Smooth muscle cell (in vitro differentiated cells): ENCODE data around the gene TCF12. TPM values are rescaled to one million over a fixed set of nuclear protein-coding genes. Genes with fewer than 3 reads are reported as not detected.

Source experiments
- DNase-seq: peaks from one replicate; lab custom pipeline; 2025; ENCODE audit not compliant: unreplicated experiment; lab: John Stamatoyannopoulos, UW
- H2AFZ ChIP-seq: fragments of 200-600 bp; sonication (generic); 2 replicates; pipeline ENCODE4 v1.6.0; 2016; ENCODE audit warnings: antibody characterized with exemption, low read depth, mild to moderate bottlenecking
- H3F3A ChIP-seq: fragments of 200-600 bp; sonication (generic); 2 replicates; pipeline ENCODE4 v1.6.0; 2017; ENCODE audit warnings: antibody characterized with exemption, low read depth
- H3K27ac ChIP-seq: fragments of 200-600 bp; sonication (generic); 2 replicates; pipeline ENCODE4 v1.5.1; 2016; ENCODE audit warnings: low read depth, mild to moderate bottlenecking
- H3K27me3 ChIP-seq: fragments of 200-600 bp; sonication (generic); 2 replicates; pipeline ENCODE4 v1.6.1; 2016; ENCODE audit warnings: low read depth, mild to moderate bottlenecking
- H3K36me3 ChIP-seq: fragments of 200-600 bp; sonication (generic); 2 replicates; pipeline ENCODE4 v1.5.1; 2016; ENCODE audit warnings: low read depth
- H3K4me1 ChIP-seq: fragments of 200-600 bp; sonication (generic); 2 replicates; pipeline ENCODE4 v1.5.1; 2016; ENCODE audit warnings: low read depth
- H3K4me2 ChIP-seq: fragments of 200-600 bp; sonication (generic); 2 replicates; pipeline ENCODE4 v1.6.0; 2016; ENCODE audit warnings: mild to moderate bottlenecking
- H3K4me3 ChIP-seq: fragments of 200-600 bp; sonication (generic); 2 replicates; pipeline ENCODE4 v1.5.1; 2016; ENCODE audit warnings: mild to moderate bottlenecking
- H3K79me2 ChIP-seq: fragments of 200-600 bp; sonication (generic); 2 replicates; pipeline ENCODE4 v1.6.0; 2016; ENCODE audit warnings: low read depth, mild to moderate bottlenecking
- H3K9ac ChIP-seq: fragments of 200-600 bp; sonication (generic); 2 replicates; pipeline ENCODE4 v1.6.0; 2016; ENCODE audit warnings: low read depth
- H3K9me3 ChIP-seq: fragments of 200-600 bp; sonication (generic); replicated peaks from 2 replicates; pipeline ENCODE4 v1.5.1; 2016; ENCODE audit warnings: low read depth
- H4K20me1 ChIP-seq: fragments of 200-600 bp; sonication (generic); 2 replicates; pipeline ENCODE4 v1.6.0; 2016; ENCODE audit warnings: low read depth
- WGBS: methylation state at CpG from one replicate; pipeline ENCODE4 v1.1.7; 2016; ENCODE audit warnings: low lambda C conversion rate; 5-methylcytosine and 5-hydroxymethylcytosine counted together
- polyA plus RNA-seq: library from polyadenylated mRNA; unstranded; fragments of >200 nt; fragmentation: Nextera tagmentation; extraction: Ambion mirVana; gene quantifications from 2 replicates; pipeline ENCODE4 v1.2.1, GENCODE V29; 2016
- total RNA-seq: library from RNA; depleted of rRNA; stranded (reverse); fragments of >200 nt; gene quantifications from 2 replicates; pipeline ENCODE4 v1.2.3, GENCODE V29; 2014
- TF ChIP-seq, protein P1 (sequence below): fragments of 200-600 bp; sonication (generic); IDR thresholded peaks from 2 replicates; pipeline ENCODE4 v1.5.1; 2017; ENCODE audit warnings: borderline replicate concordance, mild to moderate bottlenecking, antibody characterized with exemption; ENCODE audit not compliant: insufficient read depth, poor library complexity, severe bottlenecking

TCF12 gene
- total and polyA plus RNA-seq, 2 experiments from 2014 or later: 54.1 to 302 TPM

DNA sequence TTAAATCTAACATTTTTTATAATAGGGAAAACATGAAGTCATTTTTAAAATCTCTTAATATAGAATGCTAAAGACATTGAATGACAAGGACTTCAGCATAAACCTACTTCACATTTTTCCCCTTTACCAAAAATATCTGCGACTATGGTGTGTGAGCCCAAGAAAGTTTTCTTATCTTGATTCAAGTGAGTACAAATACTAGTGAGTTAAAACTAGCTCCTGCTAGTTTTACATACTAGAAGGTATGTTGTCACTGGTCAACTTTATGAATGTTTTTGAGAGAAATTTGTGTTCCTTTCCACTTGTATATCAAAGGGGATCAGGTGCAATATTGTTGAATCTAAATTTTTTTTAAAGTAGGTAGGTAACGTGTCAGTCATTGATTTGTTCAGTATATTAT, 305.4 kb downstream of the TCF12 start:
- peak overlapping the region; percentile 20 for H3K4me3 ChIP-seq
- peaks cover 96% of the 10 kb centered on the region for H3K79me2 ChIP-seq
- H2AFZ ChIP-seq: no peak overlapping the region
- H3K9ac ChIP-seq: peak overlapping the region; percentile 66
- WGBS: 89% methylated on average over 2 of the region's 2 CpGs
- no peaks in the 10 kb centered on the region for H3K9me3 ChIP-seq
- H3K4me2 ChIP-seq: peak overlapping the region; percentile 78
- no peak for DNase-seq
- peaks cover 84% of the 10 kb centered on the region for H3K4me1 ChIP-seq
- TF ChIP-seq, protein P1, sequence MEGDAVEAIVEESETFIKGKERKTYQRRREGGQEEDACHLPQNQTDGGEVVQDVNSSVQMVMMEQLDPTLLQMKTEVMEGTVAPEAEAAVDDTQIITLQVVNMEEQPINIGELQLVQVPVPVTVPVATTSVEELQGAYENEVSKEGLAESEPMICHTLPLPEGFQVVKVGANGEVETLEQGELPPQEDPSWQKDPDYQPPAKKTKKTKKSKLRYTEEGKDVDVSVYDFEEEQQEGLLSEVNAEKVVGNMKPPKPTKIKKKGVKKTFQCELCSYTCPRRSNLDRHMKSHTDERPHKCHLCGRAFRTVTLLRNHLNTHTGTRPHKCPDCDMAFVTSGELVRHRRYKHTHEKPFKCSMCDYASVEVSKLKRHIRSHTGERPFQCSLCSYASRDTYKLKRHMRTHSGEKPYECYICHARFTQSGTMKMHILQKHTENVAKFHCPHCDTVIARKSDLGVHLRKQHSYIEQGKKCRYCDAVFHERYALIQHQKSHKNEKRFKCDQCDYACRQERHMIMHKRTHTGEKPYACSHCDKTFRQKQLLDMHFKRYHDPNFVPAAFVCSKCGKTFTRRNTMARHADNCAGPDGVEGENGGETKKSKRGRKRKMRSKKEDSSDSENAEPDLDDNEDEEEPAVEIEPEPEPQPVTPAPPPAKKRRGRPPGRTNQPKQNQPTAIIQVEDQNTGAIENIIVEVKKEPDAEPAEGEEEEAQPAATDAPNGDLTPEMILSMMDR: no peak
- no peaks in the 10 kb centered on the region for H3K36me3 ChIP-seq
- no peaks in the 10 kb centered on the region for H4K20me1 ChIP-seq
- no peaks in the 10 kb centered on the region for H3K27me3 ChIP-seq
- H3K27ac ChIP-seq: peak overlapping the region; percentile 90
- H3F3A ChIP-seq: no peaks in the 10 kb centered on the region

- peak overlapping the region; percentile 90 for H3K27ac ChIP-seq
- no peaks in the 10 kb centered on the region for H3K36me3 ChIP-seq
- TF ChIP-seq, protein P1: no peak
- peaks cover 85% of the 10 kb centered on the region for H3K4me1 ChIP-seq
- H3F3A ChIP-seq: no peaks in the 10 kb centered on the region
- H4K20me1 ChIP-seq: no peaks in the 10 kb centered on the region
- H2AFZ ChIP-seq: no peak overlapping the region
- H3K27me3 ChIP-seq: no peaks in the 10 kb centered on the region
- H3K4me2 ChIP-seq: peak overlapping the region; percentile 78
- 5% methylated on average over 2 of the region's 2 CpGs for WGBS
- H3K79me2 ChIP-seq: peaks cover 96% of the 10 kb centered on the region
- H3K9ac ChIP-seq: peak overlapping the region; percentile 66
- no peaks in the 10 kb centered on the region for H3K9me3 ChIP-seq
- H3K4me3 ChIP-seq: peak overlapping the region; percentile 20
- no peak for DNase-seq
Observed at GRCh38 chr15:57224664-57225063, 306.2 kb downstream of the TCF12 start.

- Histone ChIP-seq H2AFZ (no peak overlapping the region), H3K9ac (peak overlapping the region; percentile 56), H3K9me3 (no peaks in the 10 kb centered on the region), H3K27ac (peak overlapping the region; percentile 91), H3F3A (no peaks in the 10 kb centered on the region), H4K20me1 (no peaks in the 10 kb centered on the region), H3K4me3 (peak overlapping the region; percentile 0), H3K79me2 (peaks cover 95% of the 10 kb centered on the region), H3K4me2 (peak overlapping the region; percentile 71), H3K36me3 (no peaks in the 10 kb centered on the region), H3K4me1 (peaks cover 62% of the 10 kb centered on the region), H3K27me3 (no peaks in the 10 kb centered on the region)
- TF ChIP-seq, protein P1: no peak
- DNase-seq: no peak
- WGBS: 38% methylated on average over 3 of the region's 3 CpGs
Observed at GRCh38 chr15:57227166-57227565, 308.7 kb downstream of the TCF12 start.

DNA sequence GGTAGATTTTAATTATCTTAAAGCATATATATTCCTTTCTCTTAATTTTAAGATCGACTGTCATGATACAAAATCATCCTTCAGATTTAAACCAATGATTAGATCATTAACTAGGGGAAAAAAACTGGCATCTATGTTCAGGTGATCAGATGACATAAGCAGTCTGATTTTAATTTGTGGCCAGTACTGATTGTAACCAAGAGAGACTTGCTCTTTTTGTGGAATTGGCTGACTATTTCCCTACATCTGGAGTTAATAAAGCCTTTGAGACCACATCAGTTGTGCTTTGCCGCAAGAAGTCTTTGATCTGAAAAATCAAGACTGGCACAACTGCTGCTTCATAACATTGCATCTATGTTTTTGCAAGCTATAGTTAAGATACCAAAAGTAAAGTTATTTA, 309.5 kb downstream of the TCF12 start:
- H3K79me2 ChIP-seq: peaks cover 88% of the 10 kb centered on the region
- no peaks in the 10 kb centered on the region for H3F3A ChIP-seq
- peak overlapping the region; percentile 22 for H3K4me3 ChIP-seq
- peak overlapping the region; percentile 71 for H3K4me2 ChIP-seq
- peak overlapping the region; percentile 91 for H3K27ac ChIP-seq
- no peak for DNase-seq
- H3K36me3 ChIP-seq: no peaks in the 10 kb centered on the region
- TF ChIP-seq, protein P1: no peak
- 60% methylated on average over 2 of the region's 2 CpGs for WGBS
- peak overlapping the region; percentile 67 for H3K9ac ChIP-seq
- H4K20me1 ChIP-seq: no peaks in the 10 kb centered on the region
- H2AFZ ChIP-seq: no peak overlapping the region
- no peaks in the 10 kb centered on the region for H3K27me3 ChIP-seq
- peaks cover 55% of the 10 kb centered on the region for H3K4me1 ChIP-seq
- H3K9me3 ChIP-seq: no peaks in the 10 kb centered on the region
